ENCODE data around the gene BAIAP3.
A peak's percentile ranks its signal among the peaks of the same experiment; 100 is the strongest.

The BAIAP3 gene

DNA sequence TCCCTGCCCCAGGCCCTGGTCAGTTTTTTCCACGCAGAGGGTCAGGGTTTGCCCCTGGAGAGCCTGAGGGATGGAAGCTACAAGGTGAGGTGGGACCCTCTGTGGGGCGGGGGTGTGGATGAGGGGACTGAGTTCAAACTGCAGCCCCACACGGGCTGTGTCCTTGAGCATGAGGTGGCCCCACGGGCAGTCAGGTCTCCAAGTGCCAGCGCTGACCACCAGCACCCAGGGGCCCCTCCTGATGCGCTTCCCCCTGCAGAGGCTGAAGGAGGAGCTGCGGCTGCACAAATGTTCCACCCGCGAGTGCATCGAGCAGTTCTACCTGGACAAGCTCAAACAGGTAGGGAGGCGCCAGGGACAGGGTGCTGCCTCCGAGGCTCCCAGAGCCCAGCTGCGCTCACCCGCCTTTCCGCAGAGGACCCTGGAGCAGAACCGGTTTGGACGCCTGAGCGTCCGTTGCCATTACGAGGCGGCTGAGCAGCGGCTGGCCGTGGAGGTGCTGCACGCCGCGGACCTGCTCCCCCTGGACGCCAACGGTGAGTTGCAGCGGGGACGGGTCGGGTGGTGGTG lies 13.9 kb downstream of the BAIAP3 start:
- no peaks in the 10 kb centered on the region for H3K9me3 ChIP-seq (ENCODE audit: control insufficient read depth, low read depth, low read length)
- no peaks in the 10 kb centered on the region for H3K4me1 ChIP-seq (ENCODE audit: control insufficient read depth, low read depth, low read length)
- no peak overlapping the region for H3K4me3 ChIP-seq (ENCODE audit: low read length)
- peaks cover 13% of the 10 kb centered on the region for H3K36me3 ChIP-seq (ENCODE audit: control insufficient read depth, low read depth, low read length)
- H3K27ac ChIP-seq (ENCODE audit: low read length) = no peak overlapping the region
- H3K9ac ChIP-seq (ENCODE audit: low read length) = no peak overlapping the region
- H3K27me3 ChIP-seq (ENCODE audit: control insufficient read depth, insufficient read depth, low read length) = peaks cover 15% of the 10 kb centered on the region

DNA sequence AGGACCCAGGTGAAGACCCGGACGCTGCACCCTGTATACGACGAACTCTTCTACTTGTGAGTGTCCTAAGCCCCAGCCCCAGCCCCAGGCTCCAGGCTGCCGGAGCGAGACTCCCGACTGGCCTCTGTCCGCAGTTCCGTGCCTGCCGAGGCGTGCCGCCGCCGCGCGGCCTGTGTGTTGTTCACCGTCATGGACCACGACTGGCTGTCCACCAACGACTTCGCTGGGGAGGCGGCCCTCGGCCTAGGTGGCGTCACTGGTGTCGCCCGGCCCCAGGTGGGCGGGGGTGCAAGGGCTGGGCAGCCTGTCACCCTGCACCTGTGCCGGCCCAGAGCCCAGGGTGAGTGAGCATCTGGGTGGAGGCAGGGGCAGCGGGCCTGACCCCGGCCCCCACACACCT lies 14.5 kb downstream of the BAIAP3 start:
- Histone ChIP-seq H3K27me3 (ENCODE audit: control insufficient read depth, insufficient read depth, low read length) (peaks cover 14% of the 10 kb centered on the region), H3K36me3 (ENCODE audit: control insufficient read depth, low read depth, low read length) (peaks cover 13% of the 10 kb centered on the region), H3K4me1 (ENCODE audit: control insufficient read depth, low read depth, low read length) (peaks cover 3% of the 10 kb centered on the region), H3K9ac (ENCODE audit: low read length) (no peak overlapping the region), H3K27ac (ENCODE audit: low read length) (no peak overlapping the region), H3K4me3 (ENCODE audit: low read length) (no peak overlapping the region), H3K9me3 (ENCODE audit: control insufficient read depth, low read depth, low read length) (no peaks in the 10 kb centered on the region)

DNA sequence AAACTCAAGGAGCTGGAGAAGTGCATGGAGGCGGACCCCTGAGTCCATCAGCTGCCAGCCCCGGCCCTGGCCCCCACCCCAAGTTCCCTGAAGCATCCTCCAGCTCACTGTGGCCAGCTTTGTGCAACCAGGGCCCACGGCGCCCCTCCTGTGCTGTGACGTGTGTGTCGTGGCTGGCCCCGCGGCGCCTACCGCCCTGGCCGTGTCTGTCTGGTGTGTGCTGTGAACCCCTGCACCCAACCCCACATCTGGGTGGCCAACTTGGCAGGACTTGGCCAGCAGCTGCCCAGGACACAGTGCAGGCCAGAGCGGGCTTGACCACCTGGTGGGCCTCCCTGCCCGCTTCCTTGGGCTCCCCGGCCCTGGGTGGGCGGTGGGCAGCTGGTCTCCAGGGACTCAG lies 15.0 kb downstream of the BAIAP3 start:
- Histone ChIP-seq H3K36me3 (ENCODE audit: control insufficient read depth, low read depth, low read length) (peaks cover 13% of the 10 kb centered on the region), H3K4me3 (ENCODE audit: low read length) (no peak overlapping the region)

DNA sequence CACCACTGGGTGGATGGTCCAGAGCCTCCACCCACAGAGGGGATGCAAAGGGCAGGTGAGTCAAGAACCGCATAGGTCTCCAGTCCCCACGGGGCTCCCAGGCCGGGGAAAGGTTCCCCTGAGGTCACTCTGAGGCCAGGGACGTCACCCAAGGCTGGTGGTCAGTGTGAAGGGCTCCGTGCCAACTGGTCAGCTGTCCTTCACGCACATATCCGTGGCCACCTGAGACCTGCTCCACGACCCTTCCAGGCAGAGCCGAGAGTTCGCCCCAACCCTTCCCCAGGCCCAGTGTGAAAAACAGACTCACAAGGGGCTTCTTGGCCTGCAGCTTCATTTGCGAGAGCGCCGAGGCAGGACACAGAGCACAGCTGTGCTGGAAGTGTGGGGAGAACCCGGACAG lies 15.5 kb downstream of the BAIAP3 start:
- Histone ChIP-seq H3K9me3 (ENCODE audit: control insufficient read depth, low read depth, low read length) (no peaks in the 10 kb centered on the region), H3K27me3 (ENCODE audit: control insufficient read depth, insufficient read depth, low read length) (peaks cover 8% of the 10 kb centered on the region), H3K4me3 (ENCODE audit: low read length) (no peak overlapping the region), H3K36me3 (ENCODE audit: control insufficient read depth, low read depth, low read length) (peaks cover 13% of the 10 kb centered on the region), H3K4me1 (ENCODE audit: control insufficient read depth, low read depth, low read length) (peaks cover 3% of the 10 kb centered on the region), H3K9ac (ENCODE audit: low read length) (no peak overlapping the region), H3K27ac (ENCODE audit: low read length) (no peak overlapping the region)

More for the DNA sequence above, 15.0 kb downstream of the BAIAP3 start:
- Histone ChIP-seq H3K27ac (ENCODE audit: low read length) (no peak overlapping the region), H3K27me3 (ENCODE audit: control insufficient read depth, insufficient read depth, low read length) (peaks cover 13% of the 10 kb centered on the region), H3K9ac (ENCODE audit: low read length) (no peak overlapping the region), H3K4me1 (ENCODE audit: control insufficient read depth, low read depth, low read length) (peaks cover 3% of the 10 kb centered on the region), H3K9me3 (ENCODE audit: control insufficient read depth, low read depth, low read length) (no peaks in the 10 kb centered on the region)

DNA sequence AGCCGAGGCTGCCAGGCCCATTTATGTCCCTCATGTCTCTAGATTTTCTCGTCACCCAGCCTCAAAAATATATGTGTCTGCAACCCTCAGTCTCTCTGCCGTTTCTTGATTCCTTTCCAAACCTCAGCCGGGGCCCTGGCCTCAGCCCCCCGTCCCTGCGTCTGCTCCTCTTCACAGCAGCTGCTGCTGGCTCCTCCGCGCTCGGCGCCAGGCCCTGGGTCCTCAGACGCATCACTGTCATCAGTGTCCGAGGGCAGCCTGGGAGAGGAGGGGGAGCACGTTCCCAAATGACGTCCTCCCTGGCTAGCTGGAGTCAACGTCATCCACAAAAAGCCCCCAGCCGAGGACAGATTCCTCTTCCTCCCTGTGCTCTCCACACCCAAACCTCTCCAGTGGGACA lies 15.9 kb downstream of the BAIAP3 start:
- Histone ChIP-seq H3K9ac (ENCODE audit: low read length) (no peak overlapping the region), H3K27me3 (ENCODE audit: control insufficient read depth, insufficient read depth, low read length) (peaks cover 6% of the 10 kb centered on the region), H3K4me3 (ENCODE audit: low read length) (no peak overlapping the region), H3K36me3 (ENCODE audit: control insufficient read depth, low read depth, low read length) (peaks cover 13% of the 10 kb centered on the region), H3K4me1 (ENCODE audit: control insufficient read depth, low read depth, low read length) (peaks cover 3% of the 10 kb centered on the region), H3K9me3 (ENCODE audit: control insufficient read depth, low read depth, low read length) (no peaks in the 10 kb centered on the region), H3K27ac (ENCODE audit: low read length) (no peak overlapping the region)

DNA sequence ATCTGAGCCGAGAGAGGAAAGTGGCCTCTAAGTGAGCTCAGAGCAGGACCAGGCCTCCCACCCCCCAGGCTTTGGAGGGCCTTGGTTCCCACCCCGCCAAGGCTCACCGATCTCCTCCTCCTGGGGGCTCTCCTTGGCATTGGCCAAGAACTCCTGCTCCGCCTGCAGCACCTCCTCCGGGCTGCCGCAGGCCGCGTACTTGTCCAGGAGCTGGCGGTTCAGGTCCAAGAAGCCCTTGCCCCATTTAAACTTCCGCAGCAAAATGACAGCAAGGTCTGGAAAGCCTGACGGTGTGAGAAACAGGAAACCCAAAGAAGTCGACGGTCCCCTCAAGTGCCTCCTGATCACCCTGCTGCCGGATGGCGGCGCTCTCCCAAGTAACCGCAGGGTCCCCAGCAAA lies 16.5 kb downstream of the BAIAP3 start:
- peaks cover 3% of the 10 kb centered on the region for H3K4me1 ChIP-seq (ENCODE audit: control insufficient read depth, low read depth, low read length)
- no peak overlapping the region for H3K27ac ChIP-seq (ENCODE audit: low read length)
- H3K36me3 ChIP-seq (ENCODE audit: control insufficient read depth, low read depth, low read length) = peaks cover 13% of the 10 kb centered on the region
- H3K9ac ChIP-seq (ENCODE audit: low read length) = no peak overlapping the region
- no peaks in the 10 kb centered on the region for H3K9me3 ChIP-seq (ENCODE audit: control insufficient read depth, low read depth, low read length)
- no peak overlapping the region for H3K4me3 ChIP-seq (ENCODE audit: low read length)
- H3K27me3 ChIP-seq (ENCODE audit: control insufficient read depth, insufficient read depth, low read length) = peaks cover under 1% of the 10 kb centered on the region

DNA sequence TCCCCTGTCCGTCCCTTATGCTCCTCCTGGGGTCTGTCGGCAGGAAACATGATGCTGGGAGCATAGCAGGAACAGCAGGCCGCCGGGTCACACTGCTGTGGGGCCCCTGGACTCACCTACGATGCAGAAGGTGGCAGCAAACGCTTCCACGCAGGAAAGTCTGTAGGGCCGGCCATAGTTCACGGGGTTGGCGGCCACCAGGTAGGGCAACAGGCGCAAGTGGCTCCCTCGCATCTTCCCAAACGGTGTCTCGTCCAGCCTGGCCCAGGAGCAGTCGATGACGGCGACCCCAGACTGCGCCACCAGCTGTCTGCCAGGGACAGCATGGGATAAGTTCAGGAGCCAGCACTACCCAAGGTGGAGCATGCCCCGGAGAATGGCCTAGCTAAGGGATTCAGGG lies 17.2 kb downstream of the BAIAP3 start:
- no peak overlapping the region for H3K27ac ChIP-seq (ENCODE audit: low read length)
- H3K4me1 ChIP-seq (ENCODE audit: control insufficient read depth, low read depth, low read length) = peaks cover 3% of the 10 kb centered on the region
- no peaks in the 10 kb centered on the region for H3K27me3 ChIP-seq (ENCODE audit: control insufficient read depth, insufficient read depth, low read length)
- H3K4me3 ChIP-seq (ENCODE audit: low read length) = peak overlapping the region; percentile 89
- H3K9me3 ChIP-seq (ENCODE audit: control insufficient read depth, low read depth, low read length) = no peaks in the 10 kb centered on the region
- peaks cover 13% of the 10 kb centered on the region for H3K36me3 ChIP-seq (ENCODE audit: control insufficient read depth, low read depth, low read length)
- peak overlapping the region; percentile 39 for H3K9ac ChIP-seq (ENCODE audit: low read length)

DNA sequence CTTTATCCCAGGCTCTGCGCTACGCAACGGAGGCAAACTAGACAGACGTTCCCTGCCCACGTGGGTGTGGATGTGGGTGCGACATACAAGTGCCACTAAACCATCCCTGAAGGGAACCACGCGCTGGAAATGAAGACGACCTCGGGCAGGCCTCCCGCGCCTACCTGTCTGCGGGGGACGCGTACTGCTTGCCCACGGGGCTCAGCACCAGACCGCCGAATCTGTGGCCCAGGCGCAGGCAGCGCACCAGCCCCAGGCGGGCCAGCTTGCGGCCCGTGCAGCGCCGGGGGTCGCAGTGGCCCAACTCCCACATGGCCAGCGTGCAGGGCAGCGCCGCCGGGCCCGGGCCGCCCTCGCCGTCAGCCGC lies 17.8 kb downstream of the BAIAP3 start:
- H3K36me3 ChIP-seq (ENCODE audit: control insufficient read depth, low read depth, low read length) = peaks cover 13% of the 10 kb centered on the region
- H3K27ac ChIP-seq (ENCODE audit: low read length) = no peak overlapping the region
- H3K4me3 ChIP-seq (ENCODE audit: low read length) = peak overlapping the region; percentile 89
- peaks cover 3% of the 10 kb centered on the region for H3K4me1 ChIP-seq (ENCODE audit: control insufficient read depth, low read depth, low read length)
- H3K9me3 ChIP-seq (ENCODE audit: control insufficient read depth, low read depth, low read length) = no peaks in the 10 kb centered on the region
- H3K27me3 ChIP-seq (ENCODE audit: control insufficient read depth, insufficient read depth, low read length) = no peaks in the 10 kb centered on the region
- peak overlapping the region; percentile 39 for H3K9ac ChIP-seq (ENCODE audit: low read length)

DNA sequence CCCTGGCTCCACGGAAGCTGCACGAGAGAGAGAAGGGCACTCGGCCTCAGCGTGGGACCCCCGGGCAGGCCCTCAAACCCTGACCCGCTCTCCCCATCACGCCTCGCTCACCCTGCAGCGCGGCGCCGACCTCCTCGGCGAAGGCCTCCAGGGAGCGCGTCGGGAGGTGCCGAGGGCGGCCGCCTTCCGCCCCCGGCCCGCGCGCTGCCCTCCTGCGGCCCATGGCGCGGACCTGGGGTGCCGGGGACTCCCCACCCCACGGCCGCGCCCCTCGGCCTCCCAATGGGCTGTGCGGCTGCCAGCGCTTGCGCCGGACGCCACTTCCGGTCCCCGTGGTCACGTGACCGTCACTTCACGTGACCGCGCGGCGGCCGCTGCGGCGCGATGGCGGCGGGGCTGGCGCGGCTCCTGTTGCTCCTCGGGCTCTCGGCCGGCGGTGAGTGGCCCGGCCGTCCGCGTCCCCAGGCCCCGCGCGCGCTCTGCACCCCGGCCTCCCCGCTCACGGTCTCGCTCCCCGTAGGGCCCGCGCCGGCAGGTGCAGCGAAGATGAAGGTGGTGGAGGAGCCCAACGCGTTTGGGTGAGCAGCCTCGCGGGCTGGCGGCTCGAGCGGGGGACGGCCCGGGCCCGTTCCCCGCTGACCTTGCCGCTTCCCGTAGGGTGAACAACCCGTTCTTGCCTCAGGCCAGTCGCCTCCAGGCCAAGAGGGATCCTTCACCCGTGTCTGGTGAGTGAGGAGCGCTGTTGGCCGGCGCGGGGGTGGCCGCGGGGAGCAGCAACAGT lies 18.3 kb downstream of the BAIAP3 start, which contains the start of the genes GNPTG and TSR3:
Gene GNPTG, plus strand, starts transcription at position 350 of the 781 bp plus-strand sequence. Its CDS starts 35 bp downstream, at position 385.
Gene TSR3, minus strand, starts transcription at position 297 of the 781 bp plus-strand sequence. Its CDS starts 74 bp downstream, at position 223.
- H3K4me1 ChIP-seq (ENCODE audit: control insufficient read depth, low read depth, low read length) = peaks cover 3% of the 10 kb centered on the region
- peak within 1 kb of the TSS; percentile 89 for H3K4me3 ChIP-seq (ENCODE audit: low read length)

DNA sequence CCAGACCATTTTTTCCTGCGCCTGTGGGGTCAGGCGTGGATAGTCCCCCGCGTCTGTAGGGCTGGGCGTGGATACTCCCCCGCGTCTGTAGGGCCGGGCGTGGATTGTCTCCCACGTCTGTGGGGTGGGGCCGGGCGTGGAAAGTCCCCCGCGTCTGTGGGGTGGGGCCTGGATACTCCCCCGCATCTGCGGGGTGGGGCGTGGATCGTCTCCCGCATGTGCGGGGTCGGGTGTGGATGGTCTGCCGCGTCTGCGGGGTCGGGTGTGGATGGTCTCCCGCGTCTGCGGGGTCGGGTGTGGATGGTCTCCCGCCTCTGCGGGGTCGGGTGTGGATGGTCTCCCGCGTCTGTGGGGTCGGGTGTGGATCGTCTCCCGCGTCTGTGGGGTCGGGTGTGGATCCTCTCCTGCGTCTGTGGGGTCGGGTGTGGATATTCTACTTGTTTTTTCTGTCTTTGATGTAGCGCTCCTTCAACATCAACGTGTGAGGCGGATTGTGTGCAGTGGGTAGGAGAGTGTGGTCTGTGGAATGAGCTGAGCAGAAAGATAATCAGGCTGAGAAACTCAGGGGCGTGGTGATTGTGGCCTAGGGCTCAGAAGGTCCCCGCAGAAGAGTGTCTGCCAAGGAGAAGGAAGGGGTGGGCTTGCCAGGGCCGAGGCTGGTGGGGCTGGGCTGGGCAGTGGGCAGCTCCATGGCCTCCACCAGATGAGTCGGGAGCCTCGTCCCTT lies 21.5 kb downstream of the BAIAP3 start:
- Histone ChIP-seq H3K27ac (ENCODE audit: low read length) (no peak overlapping the region), H3K9ac (ENCODE audit: low read length) (no peak overlapping the region), H3K4me1 (ENCODE audit: control insufficient read depth, low read depth, low read length) (peaks cover 3% of the 10 kb centered on the region), H3K36me3 (ENCODE audit: control insufficient read depth, low read depth, low read length) (no peaks in the 10 kb centered on the region), H3K27me3 (ENCODE audit: control insufficient read depth, insufficient read depth, low read length) (no peaks in the 10 kb centered on the region), H3K4me3 (ENCODE audit: low read length) (no peak overlapping the region), H3K9me3 (ENCODE audit: control insufficient read depth, low read depth, low read length) (no peaks in the 10 kb centered on the region)

More for the DNA sequence above, 18.3 kb downstream of the BAIAP3 start, which contains the start of the genes GNPTG and TSR3:
- Histone ChIP-seq H3K9ac (ENCODE audit: low read length) (peak within 1 kb of the TSS; percentile 62), H3K36me3 (ENCODE audit: control insufficient read depth, low read depth, low read length) (peaks cover 13% of the 10 kb centered on the region), H3K27ac (ENCODE audit: low read length) (no peak within 1 kb of the TSS), H3K27me3 (ENCODE audit: control insufficient read depth, insufficient read depth, low read length) (no peaks in the 10 kb centered on the region), H3K9me3 (ENCODE audit: control insufficient read depth, low read depth, low read length) (no peaks in the 10 kb centered on the region)

DNA sequence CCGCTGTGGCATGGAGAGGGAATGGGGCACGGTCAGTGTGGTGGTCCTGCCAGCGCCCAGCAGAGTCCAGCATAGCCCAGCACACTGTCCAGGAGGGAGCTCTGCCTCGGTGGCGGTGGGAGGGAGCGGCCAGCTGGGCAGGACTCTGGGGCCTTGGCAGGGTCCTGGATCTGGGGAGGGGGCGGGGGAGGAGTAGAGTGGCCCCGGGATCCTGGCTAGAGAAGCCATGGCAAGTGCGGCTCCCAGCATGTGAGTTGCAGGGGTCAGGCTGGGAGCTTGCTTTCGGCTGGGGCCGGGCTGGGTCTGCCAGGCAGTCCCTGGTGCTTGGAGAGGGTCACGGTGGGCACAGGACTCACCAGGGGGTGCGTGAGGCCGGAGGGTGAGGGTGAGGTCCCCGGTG lies 22.1 kb downstream of the BAIAP3 start:
- no peak overlapping the region for H3K9ac ChIP-seq (ENCODE audit: low read length)

More for the DNA sequence above, 22.1 kb downstream of the BAIAP3 start:
- Histone ChIP-seq H3K36me3 (ENCODE audit: control insufficient read depth, low read depth, low read length) (no peaks in the 10 kb centered on the region), H3K4me1 (ENCODE audit: control insufficient read depth, low read depth, low read length) (peaks cover 3% of the 10 kb centered on the region), H3K9me3 (ENCODE audit: control insufficient read depth, low read depth, low read length) (no peaks in the 10 kb centered on the region), H3K27me3 (ENCODE audit: control insufficient read depth, insufficient read depth, low read length) (no peaks in the 10 kb centered on the region), H3K4me3 (ENCODE audit: low read length) (no peak overlapping the region), H3K27ac (ENCODE audit: low read length) (no peak overlapping the region)

Data from iPS-18a (cell line).